ENCODE measurements around the gene MKX.
"Not testable (repeated sequence)": the region's sequence is repeated elsewhere in the genome, so short reads cannot be mapped to it uniquely, and the experiment has no call there.

MKX gene

GRCh38 chr10:27692663-27693062 lies 53.0 kb downstream of the MKX start:
- no peaks in the 10 kb centered on the region for H3K36me3 ChIP-seq (ENCODE audit: insufficient read depth, insufficient read length, low read length)
- TF ChIP-seq YY1 (IDR thresholded peaks at IDR 0.05; ENCODE audit: insufficient read depth, insufficient read length) (no peak), ZNF274 (IDR thresholded peaks at IDR 0.05; ENCODE audit: low read depth, low read length) (no peak), SUZ12 (IDR thresholded peaks at IDR 0.05; ENCODE audit: extremely low read depth, insufficient read depth, insufficient read length) (no peak)
- no peaks in the 10 kb centered on the region for H3K4me1 ChIP-seq (ENCODE audit: insufficient read depth, insufficient read length)

GRCh38 chr10:27688991-27689390 lies 56.6 kb downstream of the MKX start:
- no peak for DNase-seq (ENCODE audit: low read depth, low spot score)
- TF ChIP-seq YY1 (IDR thresholded peaks at IDR 0.05; ENCODE audit: insufficient read depth, insufficient read length) (no peak), SUZ12 (IDR thresholded peaks at IDR 0.05; ENCODE audit: extremely low read depth, insufficient read depth, insufficient read length) (no peak), ZNF274 (IDR thresholded peaks at IDR 0.05; ENCODE audit: low read depth, low read length) (no peak)
- no peak overlapping the region for H3K4me3 ChIP-seq (ENCODE audit: insufficient read length, low read depth)
- no peaks in the 10 kb centered on the region for H3K4me1 ChIP-seq (ENCODE audit: insufficient read depth, insufficient read length)
- H3K9ac ChIP-seq (ENCODE audit: insufficient read length, low read depth): no peak overlapping the region
- no peaks in the 10 kb centered on the region; the same call in 1 of the 2 replicates for H3K9me3 ChIP-seq (ENCODE audit: insufficient read depth, low read length)
- H3K27me3 ChIP-seq (ENCODE audit: insufficient read depth, insufficient read length): no peaks in the 10 kb centered on the region
- no peaks in the 10 kb centered on the region for H3K36me3 ChIP-seq (ENCODE audit: insufficient read depth, insufficient read length, low read length)

More at GRCh38 chr10:27692663-27693062, 53.0 kb downstream of the MKX start:
- H3K27me3 ChIP-seq (ENCODE audit: insufficient read depth, insufficient read length): no peaks in the 10 kb centered on the region
- no peak overlapping the region for H3K4me3 ChIP-seq (ENCODE audit: insufficient read length, low read depth)
- H3K9ac ChIP-seq (ENCODE audit: insufficient read length, low read depth): no peak overlapping the region
- no peaks in the 10 kb centered on the region; the same call in 1 of the 2 replicates for H3K9me3 ChIP-seq (ENCODE audit: insufficient read depth, low read length)
- DNase-seq (ENCODE audit: low read depth, low spot score): no peak

DNA sequence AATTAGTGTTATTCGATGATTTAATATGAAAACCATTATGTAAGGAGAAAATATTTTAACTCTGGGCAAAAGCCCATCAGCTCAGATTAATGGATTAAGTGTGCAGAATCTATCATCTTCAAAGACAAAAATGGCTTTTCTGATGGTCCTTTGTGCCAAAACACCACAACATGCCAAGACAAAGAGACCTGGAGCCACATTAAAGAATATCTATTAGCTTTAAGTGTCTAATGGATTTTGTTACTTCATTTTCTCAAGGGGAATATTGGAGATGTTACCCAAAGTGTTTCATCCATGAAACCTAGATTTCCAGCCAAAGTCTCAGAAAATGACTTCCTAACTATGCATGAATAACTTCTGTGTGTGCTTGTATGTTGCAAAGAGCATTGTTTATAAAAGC lies 57.3 kb downstream of the MKX start:
- no peaks in the 10 kb centered on the region; the same call in 1 of the 2 replicates for H3K9me3 ChIP-seq (ENCODE audit: insufficient read depth, low read length)
- H3K36me3 ChIP-seq (ENCODE audit: insufficient read depth, insufficient read length, low read length): no peaks in the 10 kb centered on the region
- H3K4me3 ChIP-seq (ENCODE audit: insufficient read length, low read depth): no peak overlapping the region
- TF ChIP-seq YY1 (IDR thresholded peaks at IDR 0.05; ENCODE audit: insufficient read depth, insufficient read length) (no peak), SUZ12 (IDR thresholded peaks at IDR 0.05; ENCODE audit: extremely low read depth, insufficient read depth, insufficient read length) (no peak), ZNF274 (IDR thresholded peaks at IDR 0.05; ENCODE audit: low read depth, low read length) (no peak)
- DNase-seq (ENCODE audit: low read depth, low spot score): no peak
- H3K4me1 ChIP-seq (ENCODE audit: insufficient read depth, insufficient read length): no peaks in the 10 kb centered on the region
- H3K27me3 ChIP-seq (ENCODE audit: insufficient read depth, insufficient read length): no peaks in the 10 kb centered on the region
- H3K9ac ChIP-seq (ENCODE audit: insufficient read length, low read depth): no peak overlapping the region

DNA sequence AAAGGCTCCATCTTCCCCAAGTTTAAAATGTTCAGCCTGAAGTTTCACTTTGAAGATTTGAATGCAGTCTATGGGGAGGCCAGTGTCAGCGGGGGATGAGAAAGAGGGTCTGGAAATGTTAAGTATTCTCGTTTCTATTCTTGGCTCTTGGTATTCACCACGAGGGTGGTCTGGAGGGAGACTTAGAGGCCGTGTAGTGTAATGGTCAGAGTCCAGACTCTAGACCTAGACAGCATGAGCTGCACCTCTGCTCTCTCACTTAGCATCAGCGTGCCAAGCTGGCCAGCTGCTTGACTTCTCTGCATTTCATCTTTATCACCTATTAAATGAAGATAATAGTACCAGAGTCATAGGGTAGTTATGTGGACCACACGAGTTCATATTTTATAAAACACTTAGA lies 57.9 kb downstream of the MKX start:
- no peaks in the 10 kb centered on the region for H3K27me3 ChIP-seq (ENCODE audit: insufficient read depth, insufficient read length)
- H3K9me3 ChIP-seq (ENCODE audit: insufficient read depth, low read length): no peaks in the 10 kb centered on the region; the same call in 1 of the 2 replicates
- H3K36me3 ChIP-seq (ENCODE audit: insufficient read depth, insufficient read length, low read length): no peaks in the 10 kb centered on the region
- no peak overlapping the region for H3K4me3 ChIP-seq (ENCODE audit: insufficient read length, low read depth)
- no peak for DNase-seq (ENCODE audit: low read depth, low spot score)
- no peak for TF ChIP-seq ZNF274 (IDR thresholded peaks at IDR 0.05; ENCODE audit: low read depth, low read length)
- no peak for TF ChIP-seq SUZ12 (IDR thresholded peaks at IDR 0.05; ENCODE audit: extremely low read depth, insufficient read depth, insufficient read length)
- TF ChIP-seq YY1 (IDR thresholded peaks at IDR 0.05; ENCODE audit: insufficient read depth, insufficient read length): no peak
- H3K9ac ChIP-seq (ENCODE audit: insufficient read length, low read depth): no peak overlapping the region
- no peaks in the 10 kb centered on the region for H3K4me1 ChIP-seq (ENCODE audit: insufficient read depth, insufficient read length)

DNA sequence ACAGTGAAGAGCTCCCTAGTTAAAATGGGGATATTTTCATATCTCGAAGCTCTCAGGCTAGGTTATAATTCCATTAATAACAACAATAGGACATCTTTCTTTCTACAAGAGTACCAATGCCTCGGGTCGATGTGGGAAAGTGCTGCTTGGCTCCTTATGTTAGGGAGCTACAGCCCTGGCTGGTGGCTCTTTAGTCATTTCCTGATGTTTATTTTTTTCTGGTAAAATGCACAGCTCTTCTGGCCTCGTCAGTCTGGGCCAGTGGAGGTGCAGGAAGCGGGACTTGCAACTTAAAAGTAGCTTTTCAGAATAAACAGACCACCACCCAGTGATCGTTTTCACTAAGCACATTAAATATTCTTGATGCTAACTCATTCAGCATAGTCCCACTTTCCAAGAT lies 58.3 kb downstream of the MKX start:
- DNase-seq (ENCODE audit: low read depth, low spot score): no peak
- Histone ChIP-seq H3K4me1 (ENCODE audit: insufficient read depth, insufficient read length) (no peaks in the 10 kb centered on the region), H3K27me3 (ENCODE audit: insufficient read depth, insufficient read length) (no peaks in the 10 kb centered on the region), H3K9ac (ENCODE audit: insufficient read length, low read depth) (no peak overlapping the region), H3K9me3 (ENCODE audit: insufficient read depth, low read length) (no peaks in the 10 kb centered on the region; the same call in 1 of the 2 replicates), H3K36me3 (ENCODE audit: insufficient read depth, insufficient read length, low read length) (no peaks in the 10 kb centered on the region), H3K4me3 (ENCODE audit: insufficient read length, low read depth) (no peak overlapping the region)
- TF ChIP-seq YY1 (IDR thresholded peaks at IDR 0.05; ENCODE audit: insufficient read depth, insufficient read length) (no peak), SUZ12 (IDR thresholded peaks at IDR 0.05; ENCODE audit: extremely low read depth, insufficient read depth, insufficient read length) (no peak), ZNF274 (IDR thresholded peaks at IDR 0.05; ENCODE audit: low read depth, low read length) (no peak)

DNA sequence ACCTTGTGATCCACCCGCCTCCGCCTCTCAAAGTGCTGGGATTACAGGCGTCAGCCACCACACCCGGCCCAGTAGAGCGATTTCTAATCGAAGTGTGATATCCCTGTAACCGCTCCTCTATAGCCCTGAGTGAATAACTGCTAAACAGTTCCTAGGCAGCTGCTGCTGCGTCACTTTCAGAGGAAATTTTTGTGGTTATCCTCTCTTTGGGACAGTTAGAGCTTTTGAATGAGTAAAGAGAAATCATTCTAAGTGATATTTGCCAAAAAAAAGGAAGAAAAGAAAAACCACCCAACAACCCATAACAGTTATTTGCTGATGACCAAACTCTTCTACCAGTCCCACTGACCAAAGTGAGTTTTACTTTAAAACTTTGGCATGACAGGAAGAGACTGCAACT lies 59.9 kb downstream of the MKX start:
- Histone ChIP-seq H3K36me3 (ENCODE audit: insufficient read depth, insufficient read length, low read length) (no peaks in the 10 kb centered on the region), H3K4me1 (ENCODE audit: insufficient read depth, insufficient read length) (no peaks in the 10 kb centered on the region), H3K4me3 (ENCODE audit: insufficient read length, low read depth) (no peak overlapping the region), H3K9me3 (ENCODE audit: insufficient read depth, low read length) (no peaks in the 10 kb centered on the region; the same call in 1 of the 2 replicates), H3K27me3 (ENCODE audit: insufficient read depth, insufficient read length) (no peaks in the 10 kb centered on the region), H3K9ac (ENCODE audit: insufficient read length, low read depth) (no peak overlapping the region)
- TF ChIP-seq SUZ12 (IDR thresholded peaks at IDR 0.05; ENCODE audit: extremely low read depth, insufficient read depth, insufficient read length) (no peak), YY1 (IDR thresholded peaks at IDR 0.05; ENCODE audit: insufficient read depth, insufficient read length) (no peak), ZNF274 (IDR thresholded peaks at IDR 0.05; ENCODE audit: low read depth, low read length) (no peak)
- DNase-seq (ENCODE audit: low read depth, low spot score): no peak

DNA sequence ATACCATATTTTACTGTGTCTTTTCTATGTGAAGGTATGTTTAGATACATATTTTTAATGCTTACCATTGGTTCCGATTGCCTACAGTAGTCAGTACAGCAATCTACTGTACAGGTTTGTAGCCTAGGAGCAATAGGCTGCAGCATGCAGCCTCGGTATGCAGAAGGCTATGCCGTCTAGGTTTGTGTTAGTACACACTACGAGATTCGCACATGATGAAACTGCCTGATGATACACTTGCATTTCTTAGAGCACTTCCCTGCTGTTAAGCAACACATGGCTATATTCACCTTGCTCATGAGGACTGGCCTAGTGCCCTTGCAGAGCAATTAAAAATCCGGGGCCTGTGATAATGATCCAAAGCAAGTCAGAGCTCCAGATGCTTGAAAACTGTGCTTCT lies 62.4 kb downstream of the MKX start:
- TF ChIP-seq YY1 (IDR thresholded peaks at IDR 0.05; ENCODE audit: insufficient read depth, insufficient read length) (no peak), ZNF274 (IDR thresholded peaks at IDR 0.05; ENCODE audit: low read depth, low read length) (no peak), SUZ12 (IDR thresholded peaks at IDR 0.05; ENCODE audit: extremely low read depth, insufficient read depth, insufficient read length) (no peak)
- H3K36me3 ChIP-seq (ENCODE audit: insufficient read depth, insufficient read length, low read length): no peaks in the 10 kb centered on the region
- no peak overlapping the region for H3K9ac ChIP-seq (ENCODE audit: insufficient read length, low read depth)
- DNase-seq (ENCODE audit: low read depth, low spot score): no peak
- H3K4me1 ChIP-seq (ENCODE audit: insufficient read depth, insufficient read length): no peaks in the 10 kb centered on the region
- no peaks in the 10 kb centered on the region for H3K27me3 ChIP-seq (ENCODE audit: insufficient read depth, insufficient read length)
- no peak overlapping the region for H3K4me3 ChIP-seq (ENCODE audit: insufficient read length, low read depth)
- H3K9me3 ChIP-seq (ENCODE audit: insufficient read depth, low read length): no peaks in the 10 kb centered on the region

- not testable (repeated sequence) for H3K36me3 ChIP-seq (ENCODE audit: insufficient read depth, insufficient read length, low read length); DNase-seq (ENCODE audit: low read depth, low spot score); H3K27me3 ChIP-seq (ENCODE audit: insufficient read depth, insufficient read length); H3K9ac ChIP-seq (ENCODE audit: insufficient read length, low read depth); H3K9me3 ChIP-seq (ENCODE audit: insufficient read depth, low read length); H3K4me1 ChIP-seq (ENCODE audit: insufficient read depth, insufficient read length); H3K4me3 ChIP-seq (ENCODE audit: insufficient read length, low read depth)
Observed at GRCh38 chr10:27681795-27682194, 63.8 kb downstream of the MKX start.

Data from NT2/D1 (cell line).